Measurements from ENCODE around the gene METTL15. TPM values are rescaled to one million over a fixed set of nuclear protein-coding genes. Genes with fewer than 3 reads are reported as not detected.

METTL15 gene
- total and polyA plus RNA-seq, 2 of the 8 experiments (the other 6 are each of a cell fraction or from before 2014, with no cell fraction given): 5.4 to 10.5 TPM

GRCh38 chr11:28269586-28269985 lies 161.4 kb downstream of the METTL15 start:
- Histone ChIP-seq H3K4ac (replicated peaks; ENCODE audit: insufficient read length, low read depth, low read length) (no peak overlapping the region), H4K20me1 (replicated peaks in 1 of 2; ENCODE audit: control insufficient read depth in 1 of 2, insufficient read depth in 2 of 2, low read length in 2 of 2) (no peaks in the 10 kb centered on the region), H3K18ac (ENCODE audit: extremely low read depth, low read length) (no peak overlapping the region), H2BK12ac (ENCODE audit: low read depth, low read length) (no peak overlapping the region), H3K79me2 (ENCODE audit: control insufficient read depth in 1 of 2, insufficient read depth in 2 of 2, low read length in 2 of 2) (no peaks in the 10 kb centered on the region), H2BK120ac (replicated peaks; ENCODE audit: low read depth, low read length) (no peak overlapping the region), H3K56ac (replicated peaks; ENCODE audit: insufficient read length, low read depth, low read length) (no peak overlapping the region), H3K4me1 (replicated peaks in 1 of 4; ENCODE audit: control insufficient read depth in 3 of 4, insufficient read depth in 4 of 4, low read length in 3 of 4) (no peaks in the 10 kb centered on the region), H4K5ac (ENCODE audit: insufficient read length, low read depth, low read length) (no peak overlapping the region), H3K14ac (ENCODE audit: insufficient read length) (no peak overlapping the region), H2BK20ac (ENCODE audit: low read length) (no peak overlapping the region), H4K8ac (ENCODE audit: extremely low read depth, insufficient read depth, low read length) (no peak overlapping the region), H4K91ac (replicated peaks; ENCODE audit: insufficient read length, low read length) (no peak overlapping the region), H3K23me2 (ENCODE audit: low read depth, low read length) (no peaks in the 10 kb centered on the region), H3K79me1 (ENCODE audit: low read depth, low read length) (no peaks in the 10 kb centered on the region), H3K27me3 (replicated peaks in 1 of 4; ENCODE audit: control insufficient read depth in 3 of 4, extremely low read depth in 1 of 4, insufficient read depth in 3 of 4, low read length in 3 of 4) (no peaks in the 10 kb centered on the region), H2BK5ac (ENCODE audit: low read depth, low read length) (no peak overlapping the region), H3K27ac (ENCODE audit: low read depth, low read length) (no peak overlapping the region), H3K9me3 (ENCODE audit: insufficient read depth in 2 of 2, low read depth in 1 of 2, low read length in 1 of 2) (no peaks in the 10 kb centered on the region), H2AK5ac (ENCODE audit: low read depth, low read length) (no peak overlapping the region), H3K9ac (replicated peaks in 1 of 4; ENCODE audit: extremely low read depth in 1 of 4, low read depth in 3 of 4, low read length in 3 of 4) (no peak overlapping the region), H2BK15ac (ENCODE audit: low read length) (no peak overlapping the region), H3K4me2 (ENCODE audit: insufficient read depth in 1 of 2, low read depth in 2 of 2, low read length in 2 of 2) (no peak overlapping the region), H3K36me3 (ENCODE audit: control insufficient read depth in 2 of 4, insufficient read depth in 4 of 4, low read length in 3 of 4) (no peaks in the 10 kb centered on the region), H3K4me3 (ENCODE audit: extremely low read depth in 1 of 4, insufficient read depth in 2 of 4, low read depth in 3 of 4, low read length in 4 of 4) (no peak overlapping the region), H3K23ac (ENCODE audit: insufficient read length) (no peak overlapping the region), H2AFZ (ENCODE audit: low read length) (no peak overlapping the region)
- no peak for FAIRE-seq
- ChIA-PET CTCF (ENCODE audit: partially characterized antibody) (interaction anchor here (0.6 kb wide), 2 partner anchors 185 to 235 kb away, joined by 3 to 4 read pairs; no protein-coding TSS in a partner anchor), POLR2A (ENCODE audit: partially characterized antibody) (no interaction called here)
- no peak for DNase-seq (ENCODE audit: low read depth in 1 of 2, low spot score in 2 of 2)
- WGBS, 2 experiments (ENCODE audit: extremely low coverage in 1 of 2, insufficient coverage in 1 of 2, insufficient read length in 1 of 2, insufficient replicate concordance in 2 of 2, low coverage in 1 of 2, low lambda C conversion rate in 2 of 2, missing lambda C conversion rate in 1 of 2): 96% methylated on average over 1 of the region's 1 CpG; no CpG with 5 or more reads in 1 of the 2 experiments
- TF ChIP-seq CBX5 (IDR thresholded peaks at IDR 0.05; ENCODE audit: low read depth, low read length): no peak
